Kidney (tissue), 14 donors: ENCODE results near the gene STIM1. TPM values are rescaled to one million over a fixed set of nuclear protein-coding genes. Genes with fewer than 3 reads are reported as not detected.

Experiments used
- DNase-seq, 5 donors: peaks; one replicate each; pipeline ENCODE4 v3.0.0-alpha.2; 2013 to 2020
- FAIRE-seq: peaks from 2 replicates; lab custom pipeline; 2012; peaks lifted over from hg19 to GRCh38; lab: Jason Lieb, UNC
- H3K27ac ChIP-seq, 2 donors: one replicate each; pipeline ENCODE4 v1.7.0; 2013; ENCODE audit warnings: low read depth in 2 of 2, low read length in 2 of 2, inconsistent platforms in 1 of 2
- H3K27me3 ChIP-seq: one replicate; pipeline ENCODE4 v1.7.1; 2013; ENCODE audit warnings: low read length, inconsistent platforms; ENCODE audit not compliant: control insufficient read depth, insufficient read depth
- H3K36me3 ChIP-seq, 3 donors: one replicate each; pipeline versions ENCODE4 v1.7.0 to v1.7.1; 2013; ENCODE audit warnings: low read length in 3 of 3, control low read depth in 1 of 3, inconsistent platforms in 1 of 3; ENCODE audit not compliant: insufficient read depth in 3 of 3, control insufficient read depth in 2 of 3
- H3K4me1 ChIP-seq, 3 donors: one replicate each; pipeline versions ENCODE4 v1.7.0 to v1.7.1; 2013; ENCODE audit warnings: low read length in 3 of 3, inconsistent platforms in 1 of 3, low read depth in 1 of 3; ENCODE audit not compliant: control insufficient read depth in 2 of 3, insufficient read depth in 2 of 3
- H3K4me3 ChIP-seq, 3 donors: one replicate each; pipeline versions ENCODE4 v1.7.0 to v1.8.1; 2013; ENCODE audit warnings: low read length in 3 of 3, control low read depth in 1 of 3, inconsistent platforms in 1 of 3
- H3K9ac ChIP-seq, 3 donors: one replicate each; pipeline versions ENCODE4 v1.7.0 to v1.7.1; 2013; ENCODE audit warnings: low read length in 3 of 3, control low read depth in 1 of 3, inconsistent platforms in 1 of 3
- H3K9me3 ChIP-seq, 3 donors: one replicate each; pipeline versions ENCODE4 v1.7.0 to v1.7.1; 2013; ENCODE audit warnings: low read length in 3 of 3, control low read depth in 1 of 3, inconsistent platforms in 1 of 3; ENCODE audit not compliant: control insufficient read depth in 2 of 3, insufficient read depth in 1 of 3
- CTCF ChIP-seq: IDR thresholded peaks from 3 replicates; pipeline ENCODE4 v1.5.1; 2012; ENCODE audit warnings: mild to moderate bottlenecking, moderate library complexity, borderline replicate concordance; ENCODE audit not compliant: insufficient read depth; ENCODE audit errors: extremely low read depth
- intact Hi-C: fragments of 100-400 bp; cut with DNase I; formaldehyde crosslinking; loops from one replicate; pipeline ENCODE4 v1.11.1; 2022
- polyA plus RNA-seq: library from polyadenylated mRNA; stranded (reverse); fragments of 350-450 nt; fragmentation: Illumina TruSeq; extraction: RNeasy Lipid Tissue Mini Kit (QIAGEN cat#74804); gene quantifications from one replicate; pipeline ENCODE4 v1.2.3, GENCODE V29; 2014; ENCODE audit warnings: low read depth, low replicate concordance; ENCODE audit not compliant: insufficient read depth
- total RNA-seq: library from RNA; stranded (reverse); fragmentation: NEBNext Ultra II Directional; extraction: Animal tissue kit (Norgen Biotek cat#: 25700); gene quantifications from one replicate; pipeline ENCODE4 v1.2.1, GENCODE V29; 2021
- donor health status: control.
- donor health status: control.
- donor health status: control.
- donor health status: control.
- donor health status: control.
- donor health status: DM: yes; HTN: yes; CAD: no.
- donor health status: Normal renal cell carcinoma (clear cell type).

The STIM1 gene
- total and polyA plus RNA-seq, 2 donors from 2014 or later = 15.7 to 68.0 TPM

GRCh38 chr11:3989921-3990290, 134.4 kb downstream of the STIM1 start:
- no peak overlapping the region for H3K4me3 ChIP-seq
- H3K9me3 ChIP-seq = peaks cover 0 to 10% (median 0%) of the 10 kb centered on the region in 3 donors
- H3K4me1 ChIP-seq = no peaks in the 10 kb centered on the region
- no peak overlapping the region for H3K27ac ChIP-seq
- intact Hi-C loops = no loop called here
- no peak for DNase-seq
- H3K9ac ChIP-seq = no peak overlapping the region
- no peaks in the 10 kb centered on the region for H3K27me3 ChIP-seq
- FAIRE-seq = no peak
- TF ChIP-seq CTCF = no peak
- no peaks in the 10 kb centered on the region for H3K36me3 ChIP-seq

- no peak overlapping the region for H3K27ac ChIP-seq
- FAIRE-seq (no peak), DNase-seq (no peak)
- H3K36me3 ChIP-seq = no peaks in the 10 kb centered on the region
- H3K4me1 ChIP-seq = no peaks in the 10 kb centered on the region
- intact Hi-C loops = no loop called here
- no peak for TF ChIP-seq CTCF
- H3K27me3 ChIP-seq = no peaks in the 10 kb centered on the region
- no peak overlapping the region for H3K9ac ChIP-seq
- peaks cover 0 to 10% (median 0%) of the 10 kb centered on the region in 3 donors for H3K9me3 ChIP-seq
- H3K4me3 ChIP-seq = no peak overlapping the region
Observed at GRCh38 chr11:3990406-3990805, 134.9 kb downstream of the STIM1 start.

GRCh38 chr11:3992964-3993363, 137.5 kb downstream of the STIM1 start:
- Histone ChIP-seq H3K27ac (no peak overlapping the region), H3K4me3 (no peak overlapping the region), H3K9me3 (peaks cover 0 to 10% (median 0%) of the 10 kb centered on the region in 3 donors), H3K36me3 (no peaks in the 10 kb centered on the region), H3K4me1 (no peaks in the 10 kb centered on the region), H3K9ac (no peak overlapping the region), H3K27me3 (no peaks in the 10 kb centered on the region)
- DNase-seq = no peak
- no peak for TF ChIP-seq CTCF
- no peak for FAIRE-seq
- intact Hi-C loops = no loop called here

- Histone ChIP-seq H3K27me3 (no peaks in the 10 kb centered on the region), H3K4me3 (no peak overlapping the region), H3K9me3 (peaks cover 0 to 10% (median 0%) of the 10 kb centered on the region in 3 donors), H3K36me3 (no peaks in the 10 kb centered on the region), H3K9ac (no peak overlapping the region), H3K4me1 (no peaks in the 10 kb centered on the region), H3K27ac (no peak overlapping the region)
- intact Hi-C loops = no loop called here
- DNase-seq (no peak), FAIRE-seq (no peak)
- no peak for TF ChIP-seq CTCF
Observed at GRCh38 chr11:3994030-3994640, 138.7 kb downstream of the STIM1 start.
